D721Med (cell line): Measurements from ENCODE around the gene ANTXR2.
A peak's percentile ranks its signal among the peaks of the same experiment; 100 is the strongest.

ENCODE experiments used
- DNase-seq: peaks from one replicate; pipeline ENCODE4 v3.0.0; 2011; ENCODE audit warnings: low spot score; ENCODE audit not compliant: insufficient read length
- FAIRE-seq: peaks from 2 replicates; lab custom pipeline; 2011; peaks lifted over from hg19 to GRCh38; lab: Jason Lieb, UNC
- TF ChIP-seq, protein P1 (sequence below): IDR thresholded peaks from 2 replicates; pipeline ENCODE4 v1.5.1; 2012; ENCODE audit warnings: mild to moderate bottlenecking, control low read depth; ENCODE audit not compliant: insufficient read depth; ENCODE audit errors: missing control alignments

The ANTXR2 gene

DNA sequence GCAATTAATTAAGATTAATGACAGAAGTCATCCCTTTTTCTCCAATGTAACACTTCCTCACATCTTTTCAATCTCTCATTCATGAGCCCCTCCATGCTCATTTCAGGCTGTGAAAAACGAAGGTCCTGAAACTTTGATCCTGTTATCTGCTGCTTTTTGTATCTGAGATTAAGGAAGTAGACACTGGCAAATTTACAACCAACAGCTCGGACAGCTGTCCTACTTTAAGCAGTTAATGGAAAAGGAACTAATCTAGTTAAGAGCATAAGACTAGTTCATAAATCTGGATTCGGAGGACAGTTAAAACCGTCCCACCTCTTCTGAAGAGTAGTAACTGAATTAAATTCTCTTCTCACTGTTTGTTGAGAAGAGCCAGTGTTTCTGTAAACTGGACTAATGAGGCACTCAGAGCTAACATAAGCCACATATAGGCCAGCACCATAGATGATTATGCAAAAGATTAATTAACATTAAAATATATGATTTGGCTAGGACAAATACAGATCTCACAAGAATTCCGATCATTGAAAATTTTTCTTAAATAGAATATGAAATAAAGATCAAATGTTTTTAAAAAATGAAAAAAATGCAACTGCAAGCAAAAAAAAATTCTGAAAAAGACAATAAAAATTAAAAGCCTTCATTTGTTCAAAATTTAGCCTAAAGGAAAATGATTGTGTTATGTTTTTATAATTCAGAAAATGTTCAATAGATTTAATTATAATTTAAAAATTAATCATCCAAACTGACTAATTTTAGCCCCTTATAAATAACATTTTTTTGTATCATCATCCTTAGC, 114.4 kb downstream of the ANTXR2 start:
- no peak for DNase-seq
- TF ChIP-seq, protein P1, sequence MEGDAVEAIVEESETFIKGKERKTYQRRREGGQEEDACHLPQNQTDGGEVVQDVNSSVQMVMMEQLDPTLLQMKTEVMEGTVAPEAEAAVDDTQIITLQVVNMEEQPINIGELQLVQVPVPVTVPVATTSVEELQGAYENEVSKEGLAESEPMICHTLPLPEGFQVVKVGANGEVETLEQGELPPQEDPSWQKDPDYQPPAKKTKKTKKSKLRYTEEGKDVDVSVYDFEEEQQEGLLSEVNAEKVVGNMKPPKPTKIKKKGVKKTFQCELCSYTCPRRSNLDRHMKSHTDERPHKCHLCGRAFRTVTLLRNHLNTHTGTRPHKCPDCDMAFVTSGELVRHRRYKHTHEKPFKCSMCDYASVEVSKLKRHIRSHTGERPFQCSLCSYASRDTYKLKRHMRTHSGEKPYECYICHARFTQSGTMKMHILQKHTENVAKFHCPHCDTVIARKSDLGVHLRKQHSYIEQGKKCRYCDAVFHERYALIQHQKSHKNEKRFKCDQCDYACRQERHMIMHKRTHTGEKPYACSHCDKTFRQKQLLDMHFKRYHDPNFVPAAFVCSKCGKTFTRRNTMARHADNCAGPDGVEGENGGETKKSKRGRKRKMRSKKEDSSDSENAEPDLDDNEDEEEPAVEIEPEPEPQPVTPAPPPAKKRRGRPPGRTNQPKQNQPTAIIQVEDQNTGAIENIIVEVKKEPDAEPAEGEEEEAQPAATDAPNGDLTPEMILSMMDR = no peak
- peak; percentile 97 for FAIRE-seq

- FAIRE-seq (no peak), DNase-seq (no peak)
- TF ChIP-seq, protein P1 = no peak
Observed at GRCh38 chr4:79949178-79949577, 123.9 kb downstream of the ANTXR2 start.

DNA sequence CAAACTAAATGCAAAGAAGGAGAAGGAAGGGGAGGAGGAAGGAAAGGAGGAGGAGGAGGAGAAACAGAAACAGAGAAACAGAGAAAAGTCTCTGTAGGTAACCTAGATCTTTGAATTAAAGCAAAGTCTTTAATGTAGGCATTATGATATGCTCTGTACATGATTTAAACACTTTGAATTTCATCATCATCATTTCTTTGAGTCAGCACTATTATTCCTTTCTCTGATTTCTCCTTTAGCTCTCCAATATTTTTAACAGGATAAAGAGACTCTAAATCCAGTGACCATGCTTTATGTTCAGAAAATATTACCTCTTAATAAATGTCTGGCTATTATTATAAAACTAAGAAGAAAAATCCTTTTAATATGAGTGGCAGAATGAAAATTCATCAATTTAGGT, 124.3 kb downstream of the ANTXR2 start:
- DNase-seq = no peak
- TF ChIP-seq, protein P1 = no peak
- peak; percentile 56 for FAIRE-seq

- TF ChIP-seq, protein P1 = no peak
- FAIRE-seq (peak; percentile 11), DNase-seq (no peak)
Observed at GRCh38 chr4:79948261-79948660, 124.8 kb downstream of the ANTXR2 start.

DNA sequence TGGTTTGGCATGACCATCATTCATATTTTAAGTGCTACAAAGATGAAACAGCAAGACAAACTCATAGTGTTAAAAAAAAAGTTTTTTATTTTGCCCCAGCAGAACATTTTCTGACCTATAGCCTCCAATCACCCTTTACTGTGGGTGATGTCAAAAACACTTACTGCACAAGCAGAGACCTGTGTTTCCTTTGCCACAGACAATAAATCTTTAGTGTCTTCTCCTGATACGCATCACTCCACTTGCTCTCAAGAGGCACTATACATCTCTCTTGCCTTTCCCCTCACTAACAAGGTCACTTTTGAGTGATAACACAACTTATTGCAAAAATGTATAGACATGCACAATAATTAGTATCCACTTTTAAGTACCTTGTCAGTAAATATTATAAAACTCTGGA, 125.6 kb downstream of the ANTXR2 start:
- TF ChIP-seq, protein P1 = no peak
- DNase-seq (no peak), FAIRE-seq (no peak)

GRCh38 chr4:79935274-79935673, 137.8 kb downstream of the ANTXR2 start:
- DNase-seq (no peak), FAIRE-seq (no peak)
- TF ChIP-seq, protein P1 = no peak

DNA sequence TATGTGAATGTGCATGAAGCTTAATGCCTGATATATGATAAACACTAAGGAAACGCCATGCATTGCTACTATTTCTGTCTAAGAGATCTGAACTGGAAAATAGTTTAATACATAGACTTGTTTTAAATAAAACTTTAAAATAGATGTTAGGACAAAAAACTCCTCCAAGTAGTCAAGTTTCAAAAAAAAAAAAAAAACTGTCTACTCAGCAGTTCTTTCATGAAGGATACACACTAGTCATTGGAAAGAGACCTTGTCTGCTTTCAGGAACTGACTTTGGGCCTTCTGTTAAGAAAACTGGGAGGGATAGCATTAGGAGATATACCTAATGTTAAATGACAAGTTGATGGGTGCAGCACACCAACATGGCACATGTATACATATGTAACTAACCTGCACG, 138.4 kb downstream of the ANTXR2 start:
- FAIRE-seq = no peak

More for the DNA sequence above, 138.4 kb downstream of the ANTXR2 start:
- no peak for DNase-seq
- TF ChIP-seq, protein P1 = no peak
